CD4-positive, alpha-beta memory T cell (primary cell): ENCODE measurements around the gene ECT2. TPM values are rescaled to one million over a fixed set of nuclear protein-coding genes. Genes with fewer than 3 reads are reported as not detected.

ENCODE experiments used
- CTCF ChIA-PET: fragments of 350-600 bp; sonication (Branson Sonifier 250); formaldehyde crosslinking; loops from one replicate; lab custom pipeline; 2021; ENCODE audit warnings: inconsistent platforms; ENCODE audit not compliant: partially characterized antibody; lab: Charles Lee
- POLR2A ChIA-PET: fragments of 350-600 bp; sonication (Branson Sonifier 250); formaldehyde crosslinking; loops from one replicate; lab custom pipeline; 2021; ENCODE audit not compliant: partially characterized antibody; lab: Charles Lee
- DNase-seq, 5 donors: peaks; one replicate each; pipeline versions ENCODE4 v3.0.0 to v3.0.0-alpha.2; 2020 to 2022; ENCODE audit warnings: mixed read lengths in 1 of 5
- H3K27ac ChIP-seq: one replicate; pipeline ENCODE4 v1.7.0; 2013; ENCODE audit warnings: low read depth, low read length
- H3K27me3 ChIP-seq: 2 replicates; pipeline ENCODE4 v1.7.0; 2013; ENCODE audit warnings: mild to moderate bottlenecking, low read length, moderate library complexity; ENCODE audit not compliant: insufficient read depth
- H3K36me3 ChIP-seq: 2 replicates; pipeline ENCODE4 v1.7.0; 2013; ENCODE audit warnings: mild to moderate bottlenecking, low read length, moderate library complexity; ENCODE audit not compliant: insufficient read depth
- H3K4me1 ChIP-seq: 2 replicates; pipeline ENCODE4 v1.7.0; 2013; ENCODE audit warnings: mild to moderate bottlenecking, low read length, moderate library complexity; ENCODE audit not compliant: insufficient read depth
- H3K4me3 ChIP-seq, 2 donors: one replicate each; pipeline ENCODE4 v1.7.0; 2013; ENCODE audit warnings: low read length in 2 of 2, mild to moderate bottlenecking in 1 of 2
- H3K9me3 ChIP-seq, 2 donors: one replicate each; pipeline ENCODE4 v1.7.0; 2013; ENCODE audit warnings: low read length in 2 of 2, control low read depth in 1 of 2; ENCODE audit not compliant: control insufficient read depth in 1 of 2
- H3K27ac Mint-ChIP-seq, 7 donors: one replicate each; pipeline ENCODE4 v1.8.0; 2020 to 2021; ENCODE audit warnings: mixed read lengths in 7 of 7, mild to moderate bottlenecking in 6 of 7, inconsistent platforms in 3 of 7, moderate library complexity in 3 of 7
- H3K27me3 Mint-ChIP-seq, 2 donors: one replicate each; pipeline ENCODE4 v1.8.0; 2020 to 2021; ENCODE audit warnings: mixed read lengths in 2 of 2
- H3K36me3 Mint-ChIP-seq, 2 donors: one replicate each; pipeline ENCODE4 v1.8.0; 2020 to 2021; ENCODE audit warnings: mixed read lengths in 2 of 2, inconsistent platforms in 1 of 2, mild to moderate bottlenecking in 1 of 2
- H3K4me1 Mint-ChIP-seq, 4 donors: one replicate each; pipeline ENCODE4 v1.8.0; 2020 to 2021; ENCODE audit warnings: mixed read lengths in 4 of 4, mild to moderate bottlenecking in 1 of 4
- H3K4me3 Mint-ChIP-seq, 8 donors: one replicate each; pipeline ENCODE4 v1.8.0; 2020 to 2021; ENCODE audit warnings: mixed read lengths in 8 of 8, mild to moderate bottlenecking in 7 of 8, moderate library complexity in 6 of 8, inconsistent platforms in 3 of 8
- H3K9me3 Mint-ChIP-seq, 8 donors: one replicate each; pipeline ENCODE4 v1.8.0; 2020 to 2021; ENCODE audit warnings: mixed read lengths in 8 of 8, mild to moderate bottlenecking in 5 of 8, inconsistent platforms in 3 of 8, moderate library complexity in 1 of 8
- intact Hi-C: fragments of 100-400 bp; cut with micrococcal nuclease; formaldehyde crosslinking; loops from one replicate; pipeline ENCODE4 v1.15.1; 2023
- polyA plus RNA-seq, 2 donors: library from polyadenylated mRNA; unstranded; fragments of 300-500 nt; fragmentation: Illumina TruSeq; gene quantifications; one replicate each; pipeline ENCODE4 v1.2.3, GENCODE V29; 2021
- total RNA-seq, 2 experiments: library from RNA; stranded (reverse); gene quantifications; one replicate each; pipeline ENCODE4 v1.2.3, GENCODE V29; 2021

The ECT2 gene
- total and polyA plus RNA-seq, 4 experiments from 2014 or later = 1.2 to 2.9 (median 2.4) TPM

GRCh38 chr3:172868582-172869200 is 118.2 kb downstream of the ECT2 start:
- no peak overlapping the region for H3K4me3 ChIP-seq

GRCh38 chr3:172869368-172869771 is 118.8 kb downstream of the ECT2 start:
- Mint-ChIP-seq H3K27ac (no peak overlapping the region), H3K4me3 (no peak overlapping the region), H3K9me3 (peaks cover 0 to 2% (median 0%) of the 10 kb centered on the region in 8 donors), H3K4me1 (no peaks in the 10 kb centered on the region), H3K36me3 (no peaks in the 10 kb centered on the region), H3K27me3 (peaks cover under 1 to 10% of the 10 kb centered on the region in 2 donors)
- DNase-seq = no peak
- H3K27ac ChIP-seq = no peak overlapping the region
- no peaks in the 10 kb centered on the region for H3K36me3 ChIP-seq
- no peaks in the 10 kb centered on the region for H3K9me3 ChIP-seq
- ChIA-PET POLR2A (no interaction called here), CTCF (no interaction called here)
- no peaks in the 10 kb centered on the region for H3K4me1 ChIP-seq
- H3K4me3 ChIP-seq = no peak overlapping the region
- H3K27me3 ChIP-seq = no peaks in the 10 kb centered on the region
- intact Hi-C loops = no loop called here

More at GRCh38 chr3:172868582-172869200, 118.2 kb downstream of the ECT2 start:
- H3K27me3 ChIP-seq = no peaks in the 10 kb centered on the region
- H3K27ac Mint-ChIP-seq = no peak overlapping the region
- H3K9me3 Mint-ChIP-seq = peaks cover 0 to 2% (median 0%) of the 10 kb centered on the region in 8 donors
- no peaks in the 10 kb centered on the region for H3K4me1 Mint-ChIP-seq
- no peaks in the 10 kb centered on the region for H3K36me3 ChIP-seq
- CTCF ChIA-PET = no interaction called here
- intact Hi-C loops = no loop called here
- POLR2A ChIA-PET = no interaction called here
- H3K9me3 ChIP-seq = no peaks in the 10 kb centered on the region
- no peaks in the 10 kb centered on the region for H3K36me3 Mint-ChIP-seq
- no peaks in the 10 kb centered on the region for H3K4me1 ChIP-seq
- H3K27ac ChIP-seq = no peak overlapping the region
- no peak for DNase-seq
- peaks cover 2 to 11% of the 10 kb centered on the region in 2 donors for H3K27me3 Mint-ChIP-seq
- H3K4me3 Mint-ChIP-seq = no peak overlapping the region

GRCh38 chr3:172869784-172870518 is 119.4 kb downstream of the ECT2 start:
- intact Hi-C loops = no loop called here
- no peaks in the 10 kb centered on the region for H3K4me1 Mint-ChIP-seq
- Histone ChIP-seq H3K27me3 (no peaks in the 10 kb centered on the region), H3K27ac (no peak overlapping the region), H3K9me3 (no peaks in the 10 kb centered on the region), H3K4me3 (no peak overlapping the region), H3K36me3 (no peaks in the 10 kb centered on the region), H3K4me1 (no peaks in the 10 kb centered on the region)
- H3K27me3 Mint-ChIP-seq = peaks cover 0 to 10% of the 10 kb centered on the region in 2 donors
- ChIA-PET POLR2A (no interaction called here), CTCF (no interaction called here)
- no peak overlapping the region for H3K4me3 Mint-ChIP-seq
- DNase-seq = no peak
- peaks cover 0 to 2% (median 0%) of the 10 kb centered on the region in 8 donors for H3K9me3 Mint-ChIP-seq
- H3K27ac Mint-ChIP-seq = no peak overlapping the region
- no peaks in the 10 kb centered on the region for H3K36me3 Mint-ChIP-seq

Other genes with a start within 250 kb of the ECT2 start
- gene TNFSF10, start 227.3 kb upstream of the ECT2 start, total RNA-seq = 10 to 100 TPM; 63.4 to 65.6 TPM
- 100 to 1,000 TPM in 1 of 2 donors, 10 to 100 TPM in 1; 89.4 to 107 TPM for gene TNFSF10, start 227.3 kb upstream of the ECT2 start, polyA plus RNA-seq
- 1 to 10 TPM; 3.9 to 5.1 TPM for gene NCEH1, start 39.7 kb upstream of the ECT2 start, total RNA-seq
- gene NCEH1, start 39.7 kb upstream of the ECT2 start, polyA plus RNA-seq = 1 to 10 TPM; 2.1 to 3.0 TPM